ENCODE results near the gene SLC39A11. TPM values are rescaled to one million over a fixed set of nuclear protein-coding genes. Genes with fewer than 3 reads are reported as not detected.
A peak's percentile ranks its signal among the peaks of the same experiment; 100 is the strongest.

The SLC39A11 gene
- total RNA-seq, 1 experiment from 2014 or later, result 64.4 TPM

DNA sequence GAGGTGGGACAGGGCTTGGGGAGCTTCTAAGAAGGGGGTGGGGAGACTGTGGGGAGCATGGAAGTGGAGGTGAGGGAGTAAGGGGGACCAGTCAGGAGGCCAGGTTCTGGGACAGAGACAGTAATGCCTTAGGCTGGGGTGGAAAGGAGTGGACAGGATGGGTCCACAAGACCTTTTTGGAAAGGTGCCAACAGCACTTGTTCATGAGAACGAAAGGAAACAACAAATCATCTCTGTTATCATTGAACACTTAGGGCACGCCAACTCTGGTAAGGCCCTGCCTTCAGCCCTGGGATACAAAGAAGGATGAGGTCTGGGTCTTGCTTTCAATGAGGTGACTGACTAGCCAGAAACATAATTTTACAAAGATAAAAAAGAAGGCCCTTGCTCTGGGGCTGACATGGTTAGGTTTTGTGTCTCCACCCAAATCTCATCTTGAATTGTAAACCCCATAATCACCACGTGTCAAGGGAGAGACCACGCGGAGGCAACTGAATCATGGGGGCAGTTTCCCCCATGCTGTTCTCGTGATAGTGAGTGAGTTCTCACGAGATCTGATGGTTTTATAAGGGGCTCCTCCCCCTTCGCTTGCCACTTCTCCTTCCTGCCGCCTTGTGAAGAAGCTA, 113.8 kb downstream of the SLC39A11 start:
- in situ Hi-C loops (cut with HindIII; ENCODE audit: low pct_unique_long_range_greater_than_20kb, low sequenced_read_pairs), result no loop called here
- peak; percentile 53 for DNase-seq (ENCODE audit: low read depth, low spot score)

DNA sequence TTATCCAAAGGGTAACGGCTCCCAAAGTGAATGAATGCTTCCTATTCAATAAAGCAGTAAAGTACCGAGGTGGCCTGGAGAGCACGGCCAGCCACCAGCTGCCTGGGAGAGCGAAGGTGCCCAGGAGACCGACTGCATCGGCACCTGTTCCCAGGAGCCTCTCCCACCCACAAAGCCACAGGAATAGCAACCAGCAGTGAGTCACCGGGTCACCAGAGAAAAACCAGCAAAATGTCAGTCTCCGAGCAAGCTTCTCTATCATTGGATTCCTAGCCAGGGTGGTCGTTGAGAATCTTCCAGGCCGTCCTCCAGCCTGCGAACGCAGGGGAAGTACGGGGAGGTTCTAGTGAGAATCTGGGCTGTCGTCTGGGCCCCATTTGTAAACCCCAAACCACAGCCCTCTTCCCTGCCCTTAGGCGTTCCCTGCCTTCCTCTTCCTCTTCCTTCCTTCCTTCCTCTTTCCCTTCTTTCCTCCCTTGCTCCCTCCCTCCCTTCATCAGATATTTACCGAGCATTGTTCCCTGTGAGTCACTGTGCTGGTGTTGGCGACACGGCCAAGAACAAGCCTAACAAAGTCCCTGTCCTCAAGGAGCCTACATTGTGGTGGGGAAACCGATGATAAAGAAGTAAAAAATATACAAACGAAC, 114.6 kb downstream of the SLC39A11 start:
- in situ Hi-C loops (cut with HindIII; ENCODE audit: low pct_unique_long_range_greater_than_20kb, low sequenced_read_pairs), result no loop called here
- peak; percentile 36 for DNase-seq (ENCODE audit: low read depth, low spot score)

- peak; percentile 92 for DNase-seq (ENCODE audit: low read depth, low spot score)
- in situ Hi-C loops (cut with HindIII; ENCODE audit: low pct_unique_long_range_greater_than_20kb, low sequenced_read_pairs), result no loop called here
Observed at GRCh38 chr17:72976971-72977770, 115.3 kb downstream of the SLC39A11 start.

DNA sequence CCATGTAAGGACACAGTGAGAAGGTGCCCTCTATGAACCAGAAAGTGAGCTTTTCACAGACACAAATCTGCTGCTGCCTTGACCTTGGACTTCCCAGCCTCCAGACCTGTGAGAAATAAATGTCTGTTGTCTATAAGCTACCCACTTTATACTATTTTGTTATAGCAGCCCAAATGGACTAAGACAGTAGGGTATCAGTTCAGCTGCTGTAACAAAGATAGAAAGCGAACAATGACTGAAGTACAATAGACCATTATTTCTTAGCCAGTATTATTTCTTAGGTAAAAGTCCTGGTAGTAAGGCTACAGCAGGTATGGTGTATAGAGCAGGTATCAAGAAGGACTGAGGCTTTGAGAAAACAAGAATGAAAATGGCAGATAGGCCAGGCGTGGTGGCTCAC, 117.0 kb downstream of the SLC39A11 start:
- in situ Hi-C loops (cut with HindIII; ENCODE audit: low pct_unique_long_range_greater_than_20kb, low sequenced_read_pairs), result no loop called here
- DNase-seq (ENCODE audit: low read depth, low spot score), result no peak

- in situ Hi-C loops (cut with HindIII; ENCODE audit: low pct_unique_long_range_greater_than_20kb, low sequenced_read_pairs), result no loop called here
Observed at GRCh38 chr17:72974605-72975232, 117.8 kb downstream of the SLC39A11 start.

DNA sequence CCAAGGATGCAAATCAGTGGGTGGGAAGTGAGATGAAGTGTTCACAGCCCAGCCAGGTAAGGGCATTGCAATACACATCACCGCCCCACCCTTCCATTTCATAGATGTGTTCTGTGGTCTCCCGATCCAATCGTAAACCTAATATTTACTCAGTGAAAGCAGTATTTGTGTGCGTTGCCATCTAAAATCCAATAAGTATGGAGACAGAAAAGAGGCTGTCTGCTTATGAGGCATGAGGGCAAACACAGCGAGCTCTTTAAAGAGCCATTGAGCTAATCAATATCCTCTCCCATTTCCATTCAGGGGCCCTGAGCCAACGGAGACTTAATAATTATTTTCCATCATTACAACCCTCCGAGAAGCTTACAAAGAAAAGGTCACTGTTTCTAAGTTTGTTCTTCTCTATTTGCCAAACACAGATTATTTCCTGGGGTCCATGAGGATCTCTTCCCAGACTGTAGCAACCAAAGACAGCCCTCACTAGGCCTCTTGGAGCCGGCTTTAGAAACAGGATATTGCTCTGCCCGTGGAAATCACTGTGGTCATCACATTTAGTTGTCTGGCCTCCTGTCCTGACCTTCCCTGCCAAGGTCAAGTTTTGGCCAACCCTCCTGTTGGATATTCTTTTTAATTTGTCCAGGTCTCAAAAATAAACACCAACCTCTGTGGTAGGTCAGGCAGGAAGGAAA, 120.1 kb downstream of the SLC39A11 start:
- DNase-seq (ENCODE audit: low read depth, low spot score), result no peak
- in situ Hi-C loops (cut with HindIII; ENCODE audit: low pct_unique_long_range_greater_than_20kb, low sequenced_read_pairs), result no loop called here

More at GRCh38 chr17:72974605-72975232, 117.8 kb downstream of the SLC39A11 start:
- DNase-seq (ENCODE audit: low read depth, low spot score), result no peak

GRCh38 chr17:72971226-72971880, 121.1 kb downstream of the SLC39A11 start:
- no peak for DNase-seq (ENCODE audit: low read depth, low spot score)
- in situ Hi-C loops (cut with HindIII; ENCODE audit: low pct_unique_long_range_greater_than_20kb, low sequenced_read_pairs), result no loop called here

GRCh38 chr17:72970797-72971196, 121.7 kb downstream of the SLC39A11 start:
- in situ Hi-C loops (cut with HindIII; ENCODE audit: low pct_unique_long_range_greater_than_20kb, low sequenced_read_pairs), result no loop called here
- DNase-seq (ENCODE audit: low read depth, low spot score), result no peak

GRCh38 chr17:72970246-72970645, 122.2 kb downstream of the SLC39A11 start:
- in situ Hi-C loops (cut with HindIII; ENCODE audit: low pct_unique_long_range_greater_than_20kb, low sequenced_read_pairs), result no loop called here
- no peak for DNase-seq (ENCODE audit: low read depth, low spot score)

- DNase-seq (ENCODE audit: low read depth, low spot score), result no peak
- in situ Hi-C loops (cut with HindIII; ENCODE audit: low pct_unique_long_range_greater_than_20kb, low sequenced_read_pairs), result no loop called here
Observed at GRCh38 chr17:72969293-72969906, 123.1 kb downstream of the SLC39A11 start.

DNA sequence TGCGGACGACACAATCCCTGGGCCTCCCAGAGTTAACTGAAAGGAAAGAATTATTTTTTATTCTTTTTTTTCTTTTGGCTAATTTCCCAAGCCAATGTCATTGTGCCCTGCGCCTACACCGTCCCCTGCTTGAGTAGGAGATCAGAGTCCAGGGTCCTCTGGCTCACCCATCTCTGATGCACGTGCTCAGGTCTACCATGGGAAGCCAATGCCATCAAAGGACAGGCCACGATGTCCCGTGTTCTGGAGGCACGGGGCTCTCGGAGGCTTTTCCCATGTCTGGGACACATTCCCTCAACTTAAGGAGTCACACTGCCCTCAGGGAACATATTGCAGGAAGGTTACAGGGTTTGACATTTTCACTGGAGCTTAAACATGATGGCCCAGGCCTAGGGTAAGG, 123.7 kb downstream of the SLC39A11 start:
- in situ Hi-C loops (cut with HindIII; ENCODE audit: low pct_unique_long_range_greater_than_20kb, low sequenced_read_pairs), result no loop called here
- DNase-seq (ENCODE audit: low read depth, low spot score), result no peak

- DNase-seq (ENCODE audit: low read depth, low spot score), result no peak
- in situ Hi-C loops (cut with HindIII; ENCODE audit: low pct_unique_long_range_greater_than_20kb, low sequenced_read_pairs), result no loop called here
Observed at GRCh38 chr17:72967977-72968585, 124.4 kb downstream of the SLC39A11 start.

- in situ Hi-C loops (cut with HindIII; ENCODE audit: low pct_unique_long_range_greater_than_20kb, low sequenced_read_pairs), result no loop called here
- DNase-seq (ENCODE audit: low read depth, low spot score), result no peak
Observed at GRCh38 chr17:72967277-72967970, 125.1 kb downstream of the SLC39A11 start.

DNA sequence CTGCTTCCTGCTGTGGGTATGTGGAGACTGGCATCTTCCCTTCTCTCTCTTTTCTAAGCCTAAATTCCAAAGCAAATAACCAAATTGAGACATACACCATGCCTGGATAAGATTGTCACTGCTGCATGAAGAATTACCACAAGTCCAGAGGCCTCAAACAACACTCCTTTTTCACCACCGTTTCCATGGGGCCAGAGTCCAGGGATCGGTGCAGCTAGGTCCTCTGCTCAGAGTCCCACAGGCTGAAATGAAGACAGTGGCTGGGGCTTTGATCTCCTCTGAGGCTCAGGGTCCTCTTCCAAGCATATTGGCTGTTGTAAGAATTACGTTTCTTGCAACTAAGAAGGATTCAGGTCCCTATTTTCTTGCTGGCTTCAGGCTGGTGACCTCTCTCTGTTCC, 130.4 kb downstream of the SLC39A11 start:
- no peak for DNase-seq (ENCODE audit: low read depth, low spot score)
- in situ Hi-C loops (cut with HindIII; ENCODE audit: low pct_unique_long_range_greater_than_20kb, low sequenced_read_pairs), result no loop called here

GRCh38 chr17:72955391-72956140, 136.9 kb downstream of the SLC39A11 start:
- in situ Hi-C loops (cut with HindIII; ENCODE audit: low pct_unique_long_range_greater_than_20kb, low sequenced_read_pairs), result no loop called here
- no peak for DNase-seq (ENCODE audit: low read depth, low spot score)

Data from SK-MEL-5 (cell line).